ENCODE data around the gene EPN1. TPM values are rescaled to one million over a fixed set of nuclear protein-coding genes. Genes with fewer than 3 reads are reported as not detected.

The EPN1 gene
- total and polyA plus RNA-seq, 9 of the 15 experiments (the other 6 are each of a cell fraction or from before 2014, with no cell fraction given), result 0.08 to 138 (median 12.7) TPM

DNA sequence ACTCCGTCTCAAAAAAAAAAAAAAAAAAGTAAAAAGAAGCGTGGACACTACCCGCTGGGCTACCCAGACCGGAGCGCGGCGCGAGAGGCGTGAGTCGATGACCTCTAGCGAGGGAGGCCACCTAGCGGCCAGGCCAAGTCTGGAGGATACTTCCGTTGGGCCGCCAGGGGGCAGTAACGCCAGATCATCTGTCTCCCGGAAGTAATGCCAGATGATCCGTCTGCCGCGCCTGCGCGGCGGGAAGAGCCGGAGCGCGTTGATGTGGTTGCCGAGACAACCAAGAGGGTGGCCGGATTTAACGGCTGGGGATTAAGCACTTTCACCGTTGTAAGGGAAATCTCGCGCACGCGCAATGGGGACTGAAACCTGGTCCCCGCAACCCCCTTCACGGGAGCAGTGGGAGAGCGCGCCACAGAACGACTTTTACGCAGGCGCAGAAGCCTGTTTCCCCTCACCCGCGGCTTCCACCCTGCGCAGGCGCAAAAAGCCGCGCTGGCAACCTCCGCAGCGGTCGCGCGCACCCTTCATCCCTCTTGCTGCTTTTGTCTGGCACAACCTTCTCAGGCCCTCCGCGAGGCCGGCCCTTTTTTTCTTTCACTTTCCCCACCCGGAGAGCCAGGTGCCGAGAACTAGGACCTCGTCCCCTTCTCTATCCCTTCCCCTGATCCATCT, 21.2 kb upstream of the EPN1 start (continued):
- TF ChIP-seq ZBTB40 (IDR thresholded peaks at IDR 0.05) (peak; percentile 88), ZBTB40 (CRISPR knock-in tag; IDR thresholded peaks at IDR 0.05) (no peak), STAG1 (CRISPR knock-in tag; IDR thresholded peaks at IDR 0.05; ENCODE audit: borderline replicate concordance) (peak; percentile 40; the same call in 1 of the 2 replicates), E2F6 (IDR thresholded peaks at IDR 0.05; ENCODE audit: borderline replicate concordance in 1 of 2, extremely low read depth in 1 of 2, insufficient read depth in 1 of 2, insufficient read length in 1 of 2, low read depth in 1 of 2, low read length in 1 of 2, poor library complexity in 1 of 2, severe bottlenecking in 1 of 2) (peak; percentile 59 to 65), CBX5 (IDR thresholded peaks at IDR 0.05; ENCODE audit: borderline replicate concordance, low read depth) (0 out of 2 replicates have a peak, but pooled peaks have one; percentile 47), PHTF2 (CRISPR knock-in tag; IDR thresholded peaks at IDR 0.05) (no peak), KDM4B (IDR thresholded peaks at IDR 0.05; ENCODE audit: borderline replicate concordance in 2 of 2, low read depth in 1 of 2) (0 out of 4 replicates have a peak, but pooled peaks of 1 of the 2 experiments have one; percentile 52), FOXK2 (conservative IDR thresholded peaks at IDR 0.05 in 1 of 2, IDR thresholded peaks at IDR 0.05 in 1 of 2; ENCODE audit: low read depth in 2 of 2) (peak; percentile 32 to 81), BRF1 (IDR thresholded peaks at IDR 0.05; ENCODE audit: borderline replicate concordance, extremely low read depth, insufficient read length) (no peak), SUPT5H (IDR thresholded peaks at IDR 0.05) (peak; percentile 94), U2AF1 (optimal IDR thresholded peaks at IDR 0.05; ENCODE audit: low read depth, low read length) (no peak), PML (IDR thresholded peaks at IDR 0.05; ENCODE audit: low read length) (peak; percentile 48; the same call in 1 of the 2 replicates), ZNF444 (CRISPR knock-in tag; IDR thresholded peaks at IDR 0.05) (no peak), NFE2 (IDR thresholded peaks at IDR 0.05; ENCODE audit: low read depth) (peak; percentile 52), NBN (IDR thresholded peaks at IDR 0.05; ENCODE audit: low read depth) (peak; percentile 62)
- TF ChIP-seq, protein P1, sequence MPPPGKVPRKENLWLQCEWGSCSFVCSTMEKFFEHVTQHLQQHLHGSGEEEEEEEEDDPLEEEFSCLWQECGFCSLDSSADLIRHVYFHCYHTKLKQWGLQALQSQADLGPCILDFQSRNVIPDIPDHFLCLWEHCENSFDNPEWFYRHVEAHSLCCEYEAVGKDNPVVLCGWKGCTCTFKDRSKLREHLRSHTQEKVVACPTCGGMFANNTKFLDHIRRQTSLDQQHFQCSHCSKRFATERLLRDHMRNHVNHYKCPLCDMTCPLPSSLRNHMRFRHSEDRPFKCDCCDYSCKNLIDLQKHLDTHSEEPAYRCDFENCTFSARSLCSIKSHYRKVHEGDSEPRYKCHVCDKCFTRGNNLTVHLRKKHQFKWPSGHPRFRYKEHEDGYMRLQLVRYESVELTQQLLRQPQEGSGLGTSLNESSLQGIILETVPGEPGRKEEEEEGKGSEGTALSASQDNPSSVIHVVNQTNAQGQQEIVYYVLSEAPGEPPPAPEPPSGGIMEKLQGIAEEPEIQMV (tag; conservative IDR thresholded peaks at IDR 0.05; ENCODE audit: low read depth), result no peak
